ENCODE data around the gene BICRA.

DNA sequence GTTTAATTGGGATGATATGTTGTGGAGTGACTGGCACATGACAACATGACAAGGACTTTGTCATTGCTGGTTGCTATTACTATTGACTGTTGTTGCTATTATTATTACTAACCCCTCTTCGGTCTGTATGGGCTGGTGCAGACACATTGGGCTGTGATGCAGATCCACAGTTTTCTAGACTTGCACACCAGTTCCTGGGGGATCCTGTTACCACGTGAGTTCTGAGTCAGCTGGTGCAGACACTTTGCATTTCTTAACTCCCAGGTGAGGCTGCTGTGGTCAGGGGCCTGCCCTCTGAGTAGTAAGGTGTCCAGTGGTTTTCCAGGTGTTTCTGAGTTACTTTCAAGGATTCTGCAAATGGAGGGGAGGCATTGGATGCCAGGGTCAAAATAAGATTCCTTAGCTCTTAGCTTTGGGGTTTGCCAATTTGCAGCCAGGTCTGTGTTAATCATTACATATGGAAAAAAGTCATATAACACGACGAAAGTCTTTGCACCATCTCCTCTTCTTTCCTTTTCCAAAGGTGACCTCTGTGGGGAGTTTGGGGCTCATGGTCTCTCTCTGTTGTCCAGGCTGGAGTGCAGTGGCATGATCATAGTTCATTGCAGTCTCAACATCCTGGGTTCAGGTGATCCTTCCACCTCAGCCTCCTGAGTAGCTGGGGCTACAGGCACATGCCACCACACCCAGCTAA, 19.3 kb downstream of the BICRA start:
- TF ChIP-seq, protein P1, sequence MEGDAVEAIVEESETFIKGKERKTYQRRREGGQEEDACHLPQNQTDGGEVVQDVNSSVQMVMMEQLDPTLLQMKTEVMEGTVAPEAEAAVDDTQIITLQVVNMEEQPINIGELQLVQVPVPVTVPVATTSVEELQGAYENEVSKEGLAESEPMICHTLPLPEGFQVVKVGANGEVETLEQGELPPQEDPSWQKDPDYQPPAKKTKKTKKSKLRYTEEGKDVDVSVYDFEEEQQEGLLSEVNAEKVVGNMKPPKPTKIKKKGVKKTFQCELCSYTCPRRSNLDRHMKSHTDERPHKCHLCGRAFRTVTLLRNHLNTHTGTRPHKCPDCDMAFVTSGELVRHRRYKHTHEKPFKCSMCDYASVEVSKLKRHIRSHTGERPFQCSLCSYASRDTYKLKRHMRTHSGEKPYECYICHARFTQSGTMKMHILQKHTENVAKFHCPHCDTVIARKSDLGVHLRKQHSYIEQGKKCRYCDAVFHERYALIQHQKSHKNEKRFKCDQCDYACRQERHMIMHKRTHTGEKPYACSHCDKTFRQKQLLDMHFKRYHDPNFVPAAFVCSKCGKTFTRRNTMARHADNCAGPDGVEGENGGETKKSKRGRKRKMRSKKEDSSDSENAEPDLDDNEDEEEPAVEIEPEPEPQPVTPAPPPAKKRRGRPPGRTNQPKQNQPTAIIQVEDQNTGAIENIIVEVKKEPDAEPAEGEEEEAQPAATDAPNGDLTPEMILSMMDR (IDR thresholded peaks at IDR 0.05), result no peak
- TF ChIP-seq EZH2 (IDR thresholded peaks at IDR 0.05; ENCODE audit: borderline replicate concordance, insufficient read depth, low read depth, low read length, poor library complexity, severe bottlenecking), result no peak
